Astrocyte (in vitro differentiated cells and primary cell): ENCODE results near the gene FRMD4A.

Experiments used
- CTCF ChIP-seq: IDR thresholded peaks from 2 replicates; pipeline ENCODE4 v1.5.1; 2011; ENCODE audit warnings: low read depth, mild to moderate bottlenecking, inconsistent platforms, low read length, moderate library complexity; ENCODE audit not compliant: insufficient read depth
- EZH2 ChIP-seq: IDR thresholded peaks from 2 replicates; pipeline ENCODE4 v1.6.1; 2012; ENCODE audit warnings: mild to moderate bottlenecking, low read length, inconsistent platforms; ENCODE audit not compliant: insufficient read depth

- TF ChIP-seq CTCF = no peak
- TF ChIP-seq EZH2 = no peak
Measured at GRCh38 chr10:13632884-13633440, 697.8 kb downstream of the FRMD4A start.
